ENCODE data around the gene VGF.
"Not testable (repeated sequence)": the region's sequence is repeated elsewhere in the genome, so short reads cannot be mapped to it uniquely, and the experiment has no call there.

VGF gene

DNA sequence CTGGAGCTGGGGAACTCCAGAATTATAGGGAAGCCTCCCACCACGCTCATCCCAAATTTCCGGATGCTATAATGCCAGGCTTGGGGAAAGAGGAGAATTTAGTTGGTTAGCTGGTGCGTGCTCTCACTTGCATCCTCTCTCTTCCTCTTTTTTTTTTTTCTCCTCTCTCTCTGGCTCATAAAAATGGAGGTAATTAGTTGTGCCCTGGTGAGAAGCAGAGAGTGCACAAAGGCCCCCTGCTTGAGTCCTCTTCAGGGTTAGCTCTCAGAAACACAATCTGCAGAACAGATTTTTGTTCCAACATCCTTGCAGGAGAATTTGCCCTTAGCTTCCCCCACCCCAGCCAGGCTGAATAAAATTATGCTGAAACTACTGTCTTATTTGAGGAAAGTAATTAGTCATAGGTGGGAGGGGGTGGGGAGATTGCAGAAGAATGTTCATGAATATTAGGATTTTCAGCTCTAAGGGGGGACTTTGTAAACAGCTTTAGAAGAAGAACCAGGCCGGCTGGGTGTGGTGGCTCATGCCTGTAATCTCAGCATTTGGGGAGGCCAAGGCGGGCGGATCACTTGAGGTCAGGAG lies 30.9 kb downstream of the VGF start:
- peaks cover 62% of the 10 kb centered on the region for H3K27me3 Mint-ChIP-seq
- no peak overlapping the region for H3K4me3 Mint-ChIP-seq
- H3K36me3 Mint-ChIP-seq (ENCODE audit: insufficient read depth) = peaks cover 2% of the 10 kb centered on the region
- ATAC-seq (replicated peaks; ENCODE audit: extremely low read depth, poor library complexity, severe bottlenecking) (no peak), DNase-seq (ENCODE audit: low spot score in 2 of 2) (no peak)
- H3K4me1 Mint-ChIP-seq = peaks cover 10% of the 10 kb centered on the region
- H3K27ac Mint-ChIP-seq (ENCODE audit: low read depth) = peak overlapping the region; percentile 84
- H3K9me3 Mint-ChIP-seq = no peaks in the 10 kb centered on the region

DNA sequence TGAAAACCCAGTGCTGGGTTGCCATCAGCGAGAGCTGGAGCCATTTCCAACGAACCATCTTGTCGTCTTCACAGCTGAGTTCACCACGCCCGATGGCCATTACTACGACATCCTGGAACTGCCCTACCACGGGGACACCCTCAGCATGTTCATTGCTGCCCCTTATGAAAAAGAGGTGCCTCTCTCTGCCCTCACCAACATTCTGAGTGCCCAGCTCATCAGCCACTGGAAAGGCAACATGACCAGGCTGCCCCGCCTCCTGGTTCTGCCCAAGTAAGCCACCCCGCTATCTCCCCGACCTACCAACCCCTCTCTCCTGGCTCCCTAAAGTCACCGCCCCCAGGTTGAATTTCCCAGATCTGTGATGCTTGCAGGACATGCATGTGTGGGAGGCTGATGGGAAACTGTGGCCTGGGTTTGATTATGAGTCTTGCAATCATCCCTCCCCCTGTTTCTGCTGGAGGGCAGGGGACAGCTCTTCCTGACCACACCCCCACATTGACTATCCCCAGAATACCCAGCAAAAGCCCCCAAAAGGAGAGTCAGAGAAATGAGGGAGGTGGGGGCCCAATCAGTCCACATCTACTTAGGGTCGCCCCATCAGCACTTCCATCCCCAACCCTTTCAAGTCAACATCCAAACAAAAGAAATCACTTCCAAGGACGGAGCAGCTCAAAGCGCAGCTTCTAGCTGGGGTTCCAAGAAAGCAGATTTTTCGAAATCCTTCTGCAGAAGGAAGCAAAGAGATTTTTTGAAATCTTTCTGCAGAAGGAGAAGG lies 31.6 kb downstream of the VGF start:
- H3K4me3 Mint-ChIP-seq = no peak overlapping the region

DNA sequence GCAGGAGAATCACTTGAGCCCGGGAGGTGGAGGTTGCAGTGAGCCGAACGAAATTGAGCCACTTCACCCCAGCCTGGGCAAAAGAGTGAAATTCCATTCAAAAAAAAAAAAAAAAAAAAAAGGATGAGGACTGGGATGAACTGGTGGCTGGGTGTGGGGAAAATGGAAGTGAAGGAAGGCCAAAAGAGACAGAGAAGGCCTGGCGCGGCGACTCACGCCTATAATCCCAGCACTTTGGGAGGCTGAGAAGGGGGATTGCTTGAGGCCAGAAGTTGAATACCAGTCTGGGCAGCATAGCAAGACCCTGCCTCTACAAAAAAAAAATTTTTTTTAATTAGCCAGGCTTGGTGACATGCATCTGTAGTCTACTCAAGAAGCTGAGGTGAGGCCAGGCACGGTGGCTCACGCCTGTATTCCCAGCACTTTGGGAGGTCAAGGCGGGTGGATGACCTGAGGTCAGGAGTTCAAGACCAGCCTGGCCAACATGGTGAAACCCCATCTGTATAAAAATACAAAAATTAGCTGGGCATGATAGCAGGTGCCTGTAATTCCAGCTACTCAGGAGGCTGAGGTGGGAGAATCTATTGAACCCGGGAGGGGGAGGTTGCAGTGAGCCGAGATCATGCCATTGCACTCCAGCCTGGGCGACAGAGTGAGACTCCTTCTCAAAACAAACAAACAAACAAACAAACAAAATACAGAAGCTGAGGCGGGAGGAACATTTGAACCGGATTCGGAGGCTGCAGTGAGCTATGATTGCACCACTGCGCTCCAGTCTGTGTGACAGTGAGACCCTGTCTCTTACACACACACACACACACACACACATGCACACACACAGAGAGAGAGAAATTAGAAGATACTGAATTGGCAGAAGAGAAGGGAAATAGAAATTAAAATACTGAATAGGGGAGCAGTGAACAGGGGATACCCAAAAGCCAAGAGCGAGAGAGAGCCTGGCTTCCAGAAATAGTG lies 32.5 kb downstream of the VGF start:
- H3K27me3 Mint-ChIP-seq = peaks cover 75% of the 10 kb centered on the region
- not testable (repeated sequence) for H3K9me3 Mint-ChIP-seq; H3K4me3 Mint-ChIP-seq; H3K36me3 Mint-ChIP-seq (ENCODE audit: insufficient read depth); DNase-seq (ENCODE audit: low spot score in 2 of 2); H3K4me1 Mint-ChIP-seq; ATAC-seq (replicated peaks; ENCODE audit: extremely low read depth, poor library complexity, severe bottlenecking); H3K27ac Mint-ChIP-seq (ENCODE audit: low read depth)

More for the DNA sequence above, 31.6 kb downstream of the VGF start:
- Mint-ChIP-seq H3K27ac (ENCODE audit: low read depth) (no peak overlapping the region), H3K27me3 (peaks cover 67% of the 10 kb centered on the region), H3K9me3 (no peaks in the 10 kb centered on the region), H3K4me1 (peaks cover 10% of the 10 kb centered on the region), H3K36me3 (ENCODE audit: insufficient read depth) (peaks cover 2% of the 10 kb centered on the region)
- ATAC-seq (replicated peaks; ENCODE audit: extremely low read depth, poor library complexity, severe bottlenecking) = no peak
- no peak for DNase-seq (ENCODE audit: low spot score in 2 of 2)

DNA sequence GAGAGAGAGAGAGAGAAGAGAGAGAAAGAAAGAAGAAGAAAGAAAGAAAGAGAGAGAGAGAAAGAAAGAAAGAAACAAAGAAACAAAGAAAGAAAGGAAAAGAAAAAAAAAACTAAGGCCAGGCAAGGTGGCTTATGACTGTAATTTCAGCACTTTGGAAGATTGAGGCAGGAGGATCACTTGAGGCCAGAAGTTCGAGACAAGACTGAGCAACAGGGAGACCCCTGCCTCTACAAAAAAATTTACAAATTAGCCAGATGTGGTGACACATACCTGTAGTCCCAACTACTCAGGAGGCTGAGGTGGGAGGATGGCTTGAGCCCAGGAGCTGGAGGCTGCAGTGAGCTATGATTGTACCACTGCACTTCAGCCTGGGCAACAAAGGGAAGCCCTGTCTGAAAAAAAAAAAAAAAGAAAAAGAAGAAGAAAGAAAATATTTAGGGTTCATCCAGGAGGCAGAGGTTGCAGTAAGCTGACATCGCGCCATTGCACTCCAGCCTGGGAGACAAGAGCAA lies 35.7 kb downstream of the VGF start:
- H3K27ac Mint-ChIP-seq (ENCODE audit: low read depth) = peak overlapping the region; percentile 37
- peaks cover 90% of the 10 kb centered on the region for H3K27me3 Mint-ChIP-seq
- H3K36me3 Mint-ChIP-seq (ENCODE audit: insufficient read depth) = peaks cover 2% of the 10 kb centered on the region
- DNase-seq (ENCODE audit: low spot score in 2 of 2) = no peak
- peaks cover 35% of the 10 kb centered on the region for H3K4me1 Mint-ChIP-seq
- no peak overlapping the region for H3K4me3 Mint-ChIP-seq
- ATAC-seq (replicated peaks; ENCODE audit: extremely low read depth, poor library complexity, severe bottlenecking) = no peak
- H3K9me3 Mint-ChIP-seq = no peaks in the 10 kb centered on the region

DNA sequence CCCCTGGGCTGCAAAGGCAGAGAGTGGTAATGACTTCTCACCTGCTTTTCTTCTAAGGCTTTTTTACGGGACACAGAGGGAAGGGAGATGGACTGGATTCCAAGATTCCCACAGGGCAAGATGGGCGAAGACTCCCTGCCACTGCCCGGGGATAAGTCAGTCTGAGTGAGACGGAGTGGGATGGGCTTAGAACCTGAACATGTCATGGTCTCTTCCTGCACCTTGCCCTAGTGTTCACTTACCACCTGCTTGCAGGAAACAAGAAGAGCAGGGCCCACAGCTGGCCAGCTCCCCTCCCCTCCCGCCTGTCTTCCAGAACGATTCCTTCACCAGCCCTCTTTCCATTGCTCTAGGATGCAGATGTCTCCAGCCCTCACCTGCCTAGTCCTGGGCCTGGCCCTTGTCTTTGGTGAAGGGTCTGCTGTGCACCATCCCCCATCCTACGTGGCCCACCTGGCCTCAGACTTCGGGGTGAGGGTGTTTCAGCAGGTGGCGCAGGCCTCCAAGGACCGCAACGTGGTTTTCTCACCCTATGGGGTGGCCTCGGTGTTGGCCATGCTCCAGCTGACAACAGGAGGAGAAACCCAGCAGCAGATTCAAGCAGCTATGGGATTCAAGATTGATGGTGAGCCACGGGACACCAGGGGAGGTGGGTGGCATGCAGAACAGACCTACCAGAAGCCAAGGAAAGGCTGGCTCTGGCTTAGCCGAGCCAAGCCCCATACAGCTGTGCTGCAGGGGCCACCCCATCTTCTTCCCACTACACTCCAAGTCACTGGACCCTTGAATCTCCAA lies 37.1 kb downstream of the VGF start:
- Mint-ChIP-seq H3K4me1 (peaks cover 40% of the 10 kb centered on the region), H3K27me3 (peaks cover 89% of the 10 kb centered on the region), H3K4me3 (no peak overlapping the region), H3K27ac (ENCODE audit: low read depth) (no peak overlapping the region), H3K9me3 (no peaks in the 10 kb centered on the region), H3K36me3 (ENCODE audit: insufficient read depth) (no peaks in the 10 kb centered on the region)
- ATAC-seq (replicated peaks; ENCODE audit: extremely low read depth, poor library complexity, severe bottlenecking) (no peak), DNase-seq (ENCODE audit: low spot score in 2 of 2) (no peak)

DNA sequence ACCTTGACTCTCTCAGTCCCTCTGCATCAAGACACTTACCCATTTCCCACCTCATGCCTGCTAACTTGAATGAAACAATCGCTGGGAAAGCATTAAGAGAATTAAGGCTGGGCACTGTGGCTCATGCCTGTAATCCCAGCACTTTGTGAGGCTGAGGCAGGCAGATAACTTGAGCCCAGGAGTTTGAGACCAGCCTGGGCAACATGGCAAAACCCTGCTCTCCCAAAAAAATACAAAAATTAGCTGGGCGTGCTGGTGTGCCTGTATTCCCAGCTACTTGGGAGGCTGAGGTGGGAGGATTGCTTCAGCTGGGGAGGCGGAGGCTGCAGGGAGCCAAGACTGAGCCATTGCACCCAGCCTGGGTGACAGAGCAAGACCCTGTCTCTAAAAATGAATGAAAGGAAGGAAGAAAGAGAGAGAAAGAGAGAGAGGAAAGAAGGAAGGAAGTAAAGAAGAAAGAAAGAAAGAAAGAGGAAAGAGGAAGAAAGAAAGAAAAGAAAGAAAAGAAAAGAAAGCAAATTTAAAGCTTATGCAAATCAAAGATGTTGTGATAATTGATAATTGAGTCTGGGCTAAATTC lies 37.8 kb downstream of the VGF start:
- Mint-ChIP-seq H3K36me3 (ENCODE audit: insufficient read depth) (no peaks in the 10 kb centered on the region), H3K4me3 (peak overlapping the region; percentile 65), H3K4me1 (peaks cover 40% of the 10 kb centered on the region), H3K27ac (ENCODE audit: low read depth) (no peak overlapping the region), H3K9me3 (no peaks in the 10 kb centered on the region), H3K27me3 (peaks cover 91% of the 10 kb centered on the region)
- DNase-seq (ENCODE audit: low spot score in 2 of 2) = no peak
- no peak for ATAC-seq (replicated peaks; ENCODE audit: extremely low read depth, poor library complexity, severe bottlenecking)

DNA sequence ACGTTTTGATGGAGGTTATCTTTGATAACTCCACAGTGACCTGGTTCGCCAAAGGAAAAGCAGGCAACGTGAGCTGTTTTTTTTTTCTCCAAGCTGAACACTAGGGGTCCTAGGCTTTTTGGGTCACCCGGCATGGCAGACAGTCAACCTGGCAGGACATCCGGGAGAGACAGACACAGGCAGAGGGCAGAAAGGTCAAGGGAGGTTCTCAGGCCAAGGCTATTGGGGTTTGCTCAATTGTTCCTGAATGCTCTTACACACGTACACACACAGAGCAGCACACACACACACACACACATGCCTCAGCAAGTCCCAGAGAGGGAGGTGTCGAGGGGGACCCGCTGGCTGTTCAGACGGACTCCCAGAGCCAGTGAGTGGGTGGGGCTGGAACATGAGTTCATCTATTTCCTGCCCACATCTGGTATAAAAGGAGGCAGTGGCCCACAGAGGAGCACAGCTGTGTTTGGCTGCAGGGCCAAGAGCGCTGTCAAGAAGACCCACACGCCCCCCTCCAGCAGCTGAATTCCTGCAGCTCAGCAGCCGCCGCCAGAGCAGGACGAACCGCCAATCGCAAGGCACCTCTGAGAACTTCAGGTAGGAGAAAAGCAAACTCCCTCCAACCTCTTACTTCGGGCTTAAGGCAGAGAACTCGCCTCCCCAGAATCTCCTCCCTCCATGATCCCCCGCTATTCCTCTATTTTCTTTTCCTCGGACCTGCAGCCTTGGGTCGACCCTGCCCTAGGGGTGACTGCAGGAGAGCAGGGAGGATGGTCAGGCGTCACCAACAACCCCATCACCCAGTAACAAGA lies 38.5 kb downstream of the VGF start, which contains the start of gene SERPINE1:
Gene SERPINE1 (plus strand): TSS at position 454 of the 809 bp plus-strand sequence. CDS start 1,290 bp downstream, outside the sequence.
- no peaks in the 10 kb centered on the region for H3K9me3 Mint-ChIP-seq
- DNase-seq (ENCODE audit: low spot score in 2 of 2) (peak in 1 of 2 donors; percentile 26), ATAC-seq (replicated peaks; ENCODE audit: extremely low read depth, poor library complexity, severe bottlenecking) (peak; percentile 62)
- H3K27ac Mint-ChIP-seq (ENCODE audit: low read depth) = peak within 1 kb of the TSS; percentile 16
- H3K27me3 Mint-ChIP-seq = peaks cover 92% of the 10 kb centered on the region
- no peaks in the 10 kb centered on the region for H3K36me3 Mint-ChIP-seq (ENCODE audit: insufficient read depth)
- peaks cover 46% of the 10 kb centered on the region for H3K4me1 Mint-ChIP-seq
- H3K4me3 Mint-ChIP-seq = peak within 1 kb of the TSS; percentile 65

DNA sequence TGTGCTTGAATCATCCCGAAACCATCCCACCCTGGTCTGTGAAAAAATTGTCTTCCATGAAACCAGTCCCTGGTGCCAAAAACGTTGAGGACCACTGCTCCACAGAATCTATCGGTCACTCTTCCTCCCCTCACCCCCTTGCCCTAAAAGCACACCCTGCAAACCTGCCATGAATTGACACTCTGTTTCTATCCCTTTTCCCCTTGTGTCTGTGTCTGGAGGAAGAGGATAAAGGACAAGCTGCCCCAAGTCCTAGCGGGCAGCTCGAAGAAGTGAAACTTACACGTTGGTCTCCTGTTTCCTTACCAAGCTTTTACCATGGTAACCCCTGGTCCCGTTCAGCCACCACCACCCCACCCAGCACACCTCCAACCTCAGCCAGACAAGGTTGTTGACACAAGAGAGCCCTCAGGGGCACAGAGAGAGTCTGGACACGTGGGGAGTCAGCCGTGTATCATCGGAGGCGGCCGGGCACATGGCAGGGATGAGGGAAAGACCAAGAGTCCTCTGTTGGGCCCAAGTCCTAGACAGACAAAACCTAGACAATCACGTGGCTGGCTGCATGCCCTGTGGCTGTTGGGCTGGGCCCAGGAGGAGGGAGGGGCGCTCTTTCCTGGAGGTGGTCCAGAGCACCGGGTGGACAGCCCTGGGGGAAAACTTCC lies 39.2 kb downstream of the VGF start:
- Mint-ChIP-seq H3K27me3 (peaks cover 93% of the 10 kb centered on the region), H3K4me1 (peaks cover 47% of the 10 kb centered on the region), H3K27ac (ENCODE audit: low read depth) (peak overlapping the region; percentile 16), H3K4me3 (peak overlapping the region; percentile 65), H3K36me3 (ENCODE audit: insufficient read depth) (no peaks in the 10 kb centered on the region), H3K9me3 (no peaks in the 10 kb centered on the region)
- ATAC-seq (replicated peaks; ENCODE audit: extremely low read depth, poor library complexity, severe bottlenecking) (peak; percentile 65), DNase-seq (ENCODE audit: low spot score in 2 of 2) (no peak)

DNA sequence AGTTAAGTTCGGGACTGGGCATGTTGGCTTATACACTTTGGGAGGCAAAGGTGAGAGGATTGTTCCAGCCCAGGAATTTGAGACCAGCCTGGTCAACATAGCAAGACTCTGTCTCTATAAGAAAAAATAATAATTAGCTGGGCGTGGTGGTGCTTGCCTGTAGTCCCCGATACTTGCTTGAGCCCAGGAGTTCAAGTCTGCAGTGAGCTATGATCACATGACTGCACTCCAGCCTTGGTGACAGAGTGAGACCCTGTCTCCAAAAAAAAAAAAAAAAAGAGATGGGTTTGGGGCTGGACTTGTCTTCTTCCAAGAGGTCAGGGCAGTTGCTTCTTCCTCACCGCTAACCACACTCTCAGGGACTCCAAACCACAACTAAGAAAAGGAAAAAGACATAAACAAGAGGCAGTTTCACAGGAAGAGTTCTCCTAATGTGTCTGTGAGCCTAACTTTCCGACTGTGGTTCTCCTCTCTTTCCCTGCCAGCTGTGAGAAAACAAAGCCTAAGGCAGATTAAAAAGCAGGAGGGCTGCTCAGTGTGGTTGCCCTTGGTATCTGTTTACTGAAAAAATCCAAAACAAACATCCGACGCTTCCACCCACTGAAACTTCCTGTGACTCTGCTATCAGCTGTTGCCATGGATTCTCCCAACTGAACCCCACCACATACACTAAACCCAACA lies 40.9 kb downstream of the VGF start:
- peaks cover 47% of the 10 kb centered on the region for H3K4me1 Mint-ChIP-seq
- H3K36me3 Mint-ChIP-seq (ENCODE audit: insufficient read depth) = no peaks in the 10 kb centered on the region
- H3K9me3 Mint-ChIP-seq = no peaks in the 10 kb centered on the region
- no peak for DNase-seq (ENCODE audit: low spot score in 2 of 2)
- H3K4me3 Mint-ChIP-seq = no peak overlapping the region
- ATAC-seq (replicated peaks; ENCODE audit: extremely low read depth, poor library complexity, severe bottlenecking) = no peak
- H3K27ac Mint-ChIP-seq (ENCODE audit: low read depth) = peak overlapping the region; percentile 19
- H3K27me3 Mint-ChIP-seq = peaks cover 94% of the 10 kb centered on the region

DNA sequence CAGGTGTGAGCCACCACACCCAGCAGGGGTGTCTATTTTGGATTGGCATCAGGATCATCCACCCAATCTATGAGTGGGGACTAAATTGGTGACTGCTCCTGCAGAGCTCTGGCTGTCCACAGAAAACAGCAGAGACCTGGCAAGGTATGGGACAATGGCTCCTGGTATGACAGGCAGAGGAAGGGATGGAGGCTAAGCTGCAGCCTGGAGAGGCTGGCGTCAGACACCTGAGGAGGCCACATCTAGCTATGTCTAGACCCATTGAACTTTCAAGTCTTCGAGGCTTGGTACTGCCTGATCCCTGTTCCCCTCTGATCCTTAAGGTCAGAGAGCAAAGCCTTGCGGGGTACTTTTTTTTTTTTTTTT lies 41.7 kb downstream of the VGF start:
- ATAC-seq (replicated peaks; ENCODE audit: extremely low read depth, poor library complexity, severe bottlenecking) (no peak), DNase-seq (ENCODE audit: low spot score in 2 of 2) (no peak)
- Mint-ChIP-seq H3K27me3 (peaks cover 96% of the 10 kb centered on the region), H3K4me1 (peaks cover 47% of the 10 kb centered on the region), H3K9me3 (no peaks in the 10 kb centered on the region), H3K36me3 (ENCODE audit: insufficient read depth) (no peaks in the 10 kb centered on the region), H3K27ac (ENCODE audit: low read depth) (no peak overlapping the region), H3K4me3 (no peak overlapping the region)

Measured in central memory CD8-positive, alpha-beta T cell (primary cell).